ENCODE data around the gene GOLGA6C.
"Not testable (repeated sequence)": the region's sequence is repeated elsewhere in the genome, so short reads cannot be mapped to it uniquely, and the experiment has no call there.

Gene GOLGA6C

GRCh38 chr15:75313116-75313845, 55.1 kb downstream of the GOLGA6C start:
- no peak for DNase-seq (ENCODE audit: low read depth)
- H3K4me3 ChIP-seq (ENCODE audit: low read depth, low read length) = no peak overlapping the region
- TF ChIP-seq CTCF (IDR thresholded peaks at IDR 0.05; ENCODE audit: control insufficient read depth, extremely low read depth, insufficient read depth) = no peak

GRCh38 chr15:75314552-75315290, 56.6 kb downstream of the GOLGA6C start:
- TF ChIP-seq CTCF (IDR thresholded peaks at IDR 0.05; ENCODE audit: control insufficient read depth, extremely low read depth, insufficient read depth) = no peak
- no peak overlapping the region for H3K4me3 ChIP-seq (ENCODE audit: low read depth, low read length)
- no peak for DNase-seq (ENCODE audit: low read depth)

- not testable (repeated sequence) for DNase-seq (ENCODE audit: low read depth); H3K4me3 ChIP-seq (ENCODE audit: low read depth, low read length)
Observed at GRCh38 chr15:75319231-75319897, 61.2 kb downstream of the GOLGA6C start.
